ENCODE data around the gene GLI3. TPM values are rescaled to one million over a fixed set of nuclear protein-coding genes. Genes with fewer than 3 reads are reported as not detected.

GLI3 gene
- total RNA-seq, 1 donor from 2014 or later = 5.5 TPM

- Histone ChIP-seq H3K27me3 (ENCODE audit: low read depth) (no peaks in the 10 kb centered on the region), H3K27ac (replicated peaks) (no peak overlapping the region), H3K4me1 (peaks cover 5% of the 10 kb centered on the region), H3K9me3 (replicated peaks) (no peaks in the 10 kb centered on the region), H3K4me3 (no peak overlapping the region), H3K36me3 (no peaks in the 10 kb centered on the region)
- TF ChIP-seq CTCF (IDR thresholded peaks at IDR 0.05; ENCODE audit: borderline replicate concordance) = no peak
- intact Hi-C loops (cut with micrococcal nuclease) = no loop called here
- no peak for DNase-seq
These were observed 72.1 kb downstream of the GLI3 start for GRCh38 chr7:42164881-42165428.

GRCh38 chr7:42162560-42163325, 74.3 kb downstream of the GLI3 start:
- H3K27me3 ChIP-seq (ENCODE audit: low read depth) = no peaks in the 10 kb centered on the region
- no peak overlapping the region for H3K4me3 ChIP-seq
- peaks cover 5% of the 10 kb centered on the region for H3K4me1 ChIP-seq
- intact Hi-C loops (cut with micrococcal nuclease) = no loop called here
- DNase-seq = no peak
- no peaks in the 10 kb centered on the region for H3K9me3 ChIP-seq (replicated peaks)
- no peaks in the 10 kb centered on the region for H3K36me3 ChIP-seq
- H3K27ac ChIP-seq (replicated peaks) = no peak overlapping the region
- no peak for TF ChIP-seq CTCF (IDR thresholded peaks at IDR 0.05; ENCODE audit: borderline replicate concordance)

- intact Hi-C loops (cut with micrococcal nuclease) = no loop called here
- H3K27ac ChIP-seq (replicated peaks) = no peak overlapping the region
- no peaks in the 10 kb centered on the region for H3K27me3 ChIP-seq (ENCODE audit: low read depth)
- no peak overlapping the region for H3K4me3 ChIP-seq
- no peaks in the 10 kb centered on the region for H3K9me3 ChIP-seq (replicated peaks)
- DNase-seq = no peak
- H3K4me1 ChIP-seq = peaks cover 5% of the 10 kb centered on the region
- H3K36me3 ChIP-seq = no peaks in the 10 kb centered on the region
- no peak for TF ChIP-seq CTCF (IDR thresholded peaks at IDR 0.05; ENCODE audit: borderline replicate concordance)
These were observed 75.3 kb downstream of the GLI3 start for GRCh38 chr7:42161719-42162118.

GRCh38 chr7:42161110-42161509, 75.9 kb downstream of the GLI3 start:
- no peak for DNase-seq
- intact Hi-C loops (cut with micrococcal nuclease) = no loop called here
- TF ChIP-seq CTCF (IDR thresholded peaks at IDR 0.05; ENCODE audit: borderline replicate concordance) = no peak
- Histone ChIP-seq H3K36me3 (no peaks in the 10 kb centered on the region), H3K27ac (replicated peaks) (no peak overlapping the region), H3K4me3 (no peak overlapping the region), H3K27me3 (ENCODE audit: low read depth) (no peaks in the 10 kb centered on the region), H3K9me3 (replicated peaks) (no peaks in the 10 kb centered on the region), H3K4me1 (peaks cover 5% of the 10 kb centered on the region)

- peaks cover 5% of the 10 kb centered on the region for H3K4me1 ChIP-seq
- H3K9me3 ChIP-seq (replicated peaks) = no peaks in the 10 kb centered on the region
- TF ChIP-seq CTCF (IDR thresholded peaks at IDR 0.05; ENCODE audit: borderline replicate concordance) = no peak
These were observed 77.9 kb downstream of the GLI3 start for GRCh38 chr7:42159130-42159529.

More at GRCh38 chr7:42159130-42159529, 77.9 kb downstream of the GLI3 start:
- Histone ChIP-seq H3K27ac (replicated peaks) (no peak overlapping the region), H3K36me3 (no peaks in the 10 kb centered on the region), H3K4me3 (no peak overlapping the region), H3K27me3 (ENCODE audit: low read depth) (no peaks in the 10 kb centered on the region)
- DNase-seq = no peak
- intact Hi-C loops (cut with micrococcal nuclease) = no loop called here

Data from left ventricle myocardium inferior (tissue), 1 donor.